Measurements from ENCODE around the gene MTMR1.

Gene MTMR1

DNA sequence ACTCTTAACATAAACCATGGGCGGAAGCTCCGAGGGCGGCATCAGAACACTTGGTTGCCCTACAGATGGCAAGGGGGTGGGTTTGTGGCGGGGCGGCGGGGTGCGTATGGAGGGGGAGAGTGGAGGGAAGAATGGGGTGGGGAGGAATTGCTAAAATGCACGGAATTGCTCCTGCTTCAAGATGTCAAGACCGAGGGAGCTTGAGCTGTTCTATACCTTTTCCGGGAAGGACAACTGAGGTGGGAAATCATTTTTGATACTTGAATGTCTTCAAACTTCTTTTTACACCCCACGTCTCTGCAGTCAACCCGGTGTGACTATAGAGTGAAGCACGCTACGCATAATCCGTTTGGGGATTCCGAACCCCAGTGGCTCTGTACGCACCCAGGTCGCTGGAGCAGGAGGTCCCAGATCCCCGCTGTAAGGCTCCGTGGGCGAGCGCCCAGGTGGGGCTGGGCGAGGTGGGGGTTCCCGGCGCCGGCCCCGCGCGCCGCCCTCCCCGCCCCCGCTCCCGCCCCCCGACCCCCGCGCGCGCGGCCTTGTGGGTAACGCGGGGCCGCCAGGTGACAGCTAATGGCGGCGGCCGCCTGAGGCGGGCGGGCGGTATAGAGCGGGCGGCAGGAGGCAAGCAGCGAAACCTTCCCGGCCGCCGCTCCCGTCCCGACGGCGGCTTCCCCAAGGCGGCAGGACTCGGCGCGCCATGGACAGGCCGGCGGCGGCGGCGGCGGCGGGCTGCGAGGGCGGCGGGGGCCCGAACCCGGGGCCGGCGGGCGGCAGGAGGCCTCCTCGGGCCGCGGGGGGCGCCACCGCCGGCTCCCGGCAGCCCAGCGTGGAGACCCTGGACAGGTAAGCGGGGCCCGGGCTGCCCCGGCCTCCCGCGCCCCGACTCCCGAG lies at the start of gene MTMR1:
MTMR1 (plus strand) TSS at position 566 of the 894 bp plus-strand sequence; CDS start at position 701, 135 bp downstream.
- DNase-seq = peak; percentile 21

DNA sequence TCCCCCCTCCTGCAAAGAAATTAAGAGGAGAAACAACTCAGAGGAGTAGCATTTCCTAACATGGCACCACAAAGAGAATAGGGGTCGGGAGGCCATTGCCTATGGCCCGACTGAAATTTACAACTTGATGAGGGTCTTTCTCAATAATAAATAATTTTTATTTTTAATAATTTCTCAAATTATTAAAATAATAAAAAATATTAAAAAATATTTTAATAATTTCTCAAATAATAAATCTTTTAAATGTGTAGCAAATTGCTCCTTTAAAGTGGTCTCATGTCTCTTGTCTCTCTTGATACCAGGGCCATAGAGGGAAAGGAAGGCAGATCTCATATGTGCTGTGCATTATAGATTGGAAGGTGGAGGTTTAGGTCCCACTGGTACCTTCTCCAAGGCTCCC lies 49.2 kb upstream of the MTMR1 start:
- DNase-seq = no peak

DNA sequence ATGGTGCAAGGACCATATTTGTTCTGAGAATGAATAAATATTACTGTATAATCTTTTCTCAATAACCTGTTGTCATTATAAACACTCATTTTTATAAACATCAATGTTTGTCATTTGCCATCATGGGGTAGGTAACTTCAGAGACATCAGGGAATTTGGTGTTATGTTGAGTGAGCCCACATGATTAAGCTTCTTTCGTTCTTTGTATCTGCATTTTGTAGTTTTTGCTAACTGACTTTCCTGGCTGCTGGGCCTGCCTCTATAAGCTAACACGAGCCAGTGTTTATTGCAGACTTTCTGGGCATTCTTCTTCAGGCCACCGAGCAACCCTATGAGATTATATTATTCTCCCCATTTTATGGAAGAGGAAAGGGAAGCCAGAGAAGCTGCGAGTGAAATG lies 48.8 kb upstream of the MTMR1 start:
- DNase-seq = no peak

DNA sequence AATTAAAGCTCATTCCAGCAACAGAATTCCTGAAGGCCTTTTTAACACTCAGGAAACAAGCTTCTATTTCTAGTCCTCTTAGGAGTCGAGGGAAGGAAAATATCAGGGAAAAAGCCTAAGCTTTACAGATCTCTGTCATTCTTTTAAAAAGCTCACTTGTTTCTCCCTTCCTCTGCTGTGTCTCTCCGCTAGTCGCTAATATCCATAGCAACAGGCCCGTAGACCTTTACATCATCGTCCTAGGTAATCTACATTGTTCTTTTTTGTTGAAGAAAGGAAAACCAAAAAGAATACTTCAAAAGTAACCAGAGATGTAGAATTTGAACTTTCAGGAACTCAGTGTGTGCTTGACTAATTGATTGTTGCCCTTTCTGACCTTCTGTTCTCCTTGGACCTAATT lies 45.9 kb upstream of the MTMR1 start:
- DNase-seq = no peak

DNA sequence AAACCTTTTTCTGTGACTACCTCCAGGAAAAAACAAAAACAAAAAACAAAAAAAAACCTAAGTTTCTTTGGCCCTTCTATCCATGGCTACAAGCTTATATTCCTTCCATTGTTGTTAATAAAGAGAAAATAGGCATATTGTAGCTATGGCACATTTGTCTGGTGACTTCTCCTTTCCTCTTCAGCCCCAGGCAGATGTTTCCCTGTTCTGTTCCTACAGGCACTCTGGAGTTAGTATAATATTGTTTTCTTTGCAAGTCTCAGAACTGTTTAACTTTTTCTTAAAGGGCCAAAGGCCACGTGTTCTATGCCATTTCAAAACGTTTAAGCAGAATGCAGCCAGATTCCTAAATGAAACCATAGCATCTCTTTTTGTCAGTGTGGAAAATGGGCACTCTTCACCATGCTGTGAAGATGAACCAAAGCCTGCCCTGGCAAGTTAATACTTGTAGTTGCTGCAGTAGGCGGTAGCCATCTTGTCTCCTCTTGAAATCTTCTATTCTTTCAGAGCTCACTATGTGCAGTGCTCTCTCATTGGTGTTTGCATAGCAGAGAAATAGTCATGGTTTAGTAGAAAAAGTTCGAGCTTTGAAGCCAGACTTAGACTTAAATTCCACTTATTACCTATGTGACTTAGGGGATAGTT lies 44.8 kb upstream of the MTMR1 start:
- no peak for DNase-seq

DNA sequence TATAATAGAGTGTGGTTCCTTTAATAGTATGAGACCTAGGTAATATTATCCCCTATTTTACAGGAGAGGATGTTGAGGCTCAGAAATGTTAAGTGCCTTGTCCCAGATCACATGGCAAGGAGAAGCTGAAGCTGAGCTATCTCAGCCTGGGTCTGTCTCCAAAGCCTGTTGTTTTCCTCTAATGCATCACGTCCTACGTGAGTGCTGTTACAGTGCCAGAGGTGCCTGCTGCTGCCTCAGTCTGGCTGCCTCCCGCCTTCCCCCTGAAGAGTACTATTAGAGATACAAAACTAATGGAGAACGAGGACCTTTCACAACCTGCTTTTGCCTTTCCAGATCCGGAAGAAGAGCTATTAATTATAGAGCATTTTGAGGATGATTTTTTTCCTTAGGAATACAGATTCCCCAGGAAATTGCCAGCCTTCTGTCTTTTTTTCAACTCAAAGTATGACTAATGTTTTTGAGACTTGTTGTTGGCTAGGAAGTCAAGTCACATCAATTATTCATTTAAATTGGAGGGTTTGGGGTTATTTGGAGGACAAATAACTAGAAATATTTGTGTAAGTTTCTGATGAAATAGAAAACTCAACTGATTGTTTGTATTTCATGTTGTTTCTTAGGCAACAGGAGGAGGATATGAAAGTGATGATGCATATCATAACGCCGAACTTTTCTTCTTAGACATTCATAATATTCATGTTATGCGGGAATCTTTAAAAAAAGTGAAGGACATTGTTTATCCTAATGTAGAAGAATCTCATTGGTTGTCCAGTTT lies 43.9 kb upstream of the MTMR1 start:
- no peak for DNase-seq

DNA sequence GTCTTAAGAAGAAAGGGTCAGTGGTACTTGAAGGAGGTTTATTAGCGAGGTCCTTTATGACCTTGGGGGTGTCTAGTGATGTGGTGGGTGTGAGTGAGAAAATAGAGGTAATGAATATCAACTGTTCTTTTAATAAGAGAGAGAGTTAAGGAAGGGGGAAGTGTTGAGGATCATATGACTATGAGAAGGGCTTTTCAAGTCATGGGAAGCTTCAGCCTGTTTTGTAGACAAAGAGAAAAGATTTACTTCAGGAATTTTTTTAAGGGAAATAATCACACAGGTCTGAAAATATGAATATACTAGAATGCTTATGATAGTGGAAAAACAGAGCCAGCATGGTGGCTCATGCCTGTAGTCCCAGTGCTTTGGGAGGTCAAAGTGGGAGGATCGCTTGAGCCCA lies 41.3 kb upstream of the MTMR1 start:
- no peak for DNase-seq

DNA sequence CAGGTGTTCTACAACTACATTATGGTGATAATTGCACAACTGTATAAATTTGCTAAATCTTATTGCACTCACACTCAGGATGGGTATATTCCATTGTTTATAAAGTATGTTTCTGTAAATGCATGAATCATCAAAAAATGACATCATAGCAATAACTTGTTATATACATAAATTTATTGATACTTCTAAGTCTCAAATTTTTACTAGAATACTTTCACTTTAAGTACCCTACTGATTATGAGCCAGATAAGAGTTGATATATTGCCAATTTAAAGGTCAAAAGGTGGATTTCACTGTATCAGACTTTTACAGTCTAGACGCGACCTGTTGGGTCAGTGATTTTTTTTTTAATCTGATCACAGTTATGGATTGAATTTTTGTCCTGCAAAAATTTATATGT lies 37.4 kb upstream of the MTMR1 start:
- no peak for DNase-seq

DNA sequence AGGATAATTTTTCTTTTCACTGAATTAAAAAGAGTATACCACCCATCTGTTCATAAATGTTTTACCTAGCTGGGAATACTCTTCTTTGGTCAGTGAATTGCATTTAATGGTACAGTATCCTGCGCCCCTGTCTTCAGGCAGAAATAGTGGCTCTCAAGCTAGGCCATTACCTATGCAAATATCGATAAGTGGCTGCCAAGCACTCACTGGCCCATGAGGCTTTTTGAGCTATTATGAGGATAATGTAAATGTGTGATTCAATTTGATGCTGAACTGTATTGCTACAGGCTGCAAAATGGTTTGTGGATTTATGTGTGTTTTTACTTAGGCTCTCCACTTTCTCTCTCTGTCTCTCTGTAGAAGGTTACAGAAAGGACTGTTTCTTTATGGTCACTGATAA lies 30.1 kb upstream of the MTMR1 start:
- DNase-seq = peak; percentile 9

DNA sequence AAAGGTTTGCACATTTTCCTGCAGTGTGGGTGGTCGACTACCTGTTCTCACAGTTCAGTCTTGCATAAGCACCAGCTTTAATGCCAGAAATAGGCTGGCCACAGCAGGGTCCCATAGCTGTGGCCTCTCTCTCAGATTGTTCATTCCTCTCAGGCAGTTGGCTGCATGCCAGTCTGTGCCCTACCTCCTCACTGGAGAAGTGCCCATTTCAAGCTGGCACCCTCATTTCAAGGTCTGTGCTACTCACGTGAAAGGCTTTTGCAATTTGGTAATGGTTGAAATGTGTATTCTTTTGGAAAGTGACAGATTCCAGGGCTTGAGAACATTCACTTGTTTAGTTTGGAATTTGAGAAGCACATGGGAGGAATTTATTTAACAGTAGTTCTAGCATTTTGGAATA lies 28.9 kb upstream of the MTMR1 start:
- DNase-seq = no peak

DNA sequence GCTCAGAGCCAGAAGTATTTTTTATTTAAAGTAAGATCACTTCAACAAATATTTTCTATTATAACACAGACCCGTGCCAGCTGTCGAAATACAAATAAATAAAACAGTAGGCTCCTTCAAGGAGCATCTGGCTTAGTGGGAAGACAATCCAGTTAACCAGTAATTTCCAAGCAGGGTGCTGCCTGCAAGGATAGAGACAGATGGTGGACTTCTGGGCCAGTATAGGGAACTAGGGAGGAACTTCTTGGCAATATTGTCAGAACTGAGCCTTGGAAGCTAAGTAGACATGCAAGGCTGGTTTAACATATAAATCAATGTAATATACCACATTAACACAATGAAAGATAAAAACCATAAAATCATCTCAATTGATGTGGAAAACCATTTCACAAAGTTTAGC lies 17.0 kb upstream of the MTMR1 start:
- DNase-seq = no peak

DNA sequence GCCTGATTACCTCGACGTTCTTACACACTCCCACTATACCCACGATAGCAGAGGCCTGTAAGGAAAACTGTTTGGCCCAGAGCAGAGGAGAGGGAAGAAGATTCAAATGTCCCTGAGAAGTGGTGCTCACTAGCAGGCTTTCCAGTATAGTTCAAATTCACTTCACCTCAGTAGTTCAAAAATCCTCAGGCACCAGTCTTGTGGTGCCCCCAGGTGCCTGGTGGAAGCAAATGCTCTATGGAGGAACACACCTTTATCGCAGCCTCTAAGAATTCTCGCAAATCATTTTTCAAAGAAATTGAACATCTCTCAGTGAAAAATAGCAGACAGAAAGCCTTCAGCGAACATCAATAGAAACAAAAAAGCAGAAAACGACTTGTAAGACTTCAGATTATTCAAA lies 12.2 kb upstream of the MTMR1 start:
- no peak for DNase-seq

DNA sequence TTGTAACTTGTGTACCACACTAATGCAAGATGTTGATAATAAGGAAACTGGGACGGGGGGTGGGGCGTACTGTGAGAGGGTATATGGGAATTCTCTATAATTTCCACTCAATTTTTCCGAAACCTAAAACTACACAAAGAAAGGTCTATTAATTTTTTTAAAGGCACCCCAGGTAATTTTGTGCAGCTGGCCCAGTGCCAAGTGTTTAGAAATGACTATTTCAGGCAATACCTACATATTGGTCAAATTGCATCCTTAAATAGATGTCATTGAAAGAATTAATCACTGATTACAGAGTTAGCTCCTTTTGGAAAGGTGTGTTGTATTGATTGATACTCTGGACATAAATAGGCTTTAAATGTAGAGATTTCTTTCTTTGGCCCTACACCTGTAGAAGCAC lies 10.1 kb upstream of the MTMR1 start:
- no peak for DNase-seq

DNA sequence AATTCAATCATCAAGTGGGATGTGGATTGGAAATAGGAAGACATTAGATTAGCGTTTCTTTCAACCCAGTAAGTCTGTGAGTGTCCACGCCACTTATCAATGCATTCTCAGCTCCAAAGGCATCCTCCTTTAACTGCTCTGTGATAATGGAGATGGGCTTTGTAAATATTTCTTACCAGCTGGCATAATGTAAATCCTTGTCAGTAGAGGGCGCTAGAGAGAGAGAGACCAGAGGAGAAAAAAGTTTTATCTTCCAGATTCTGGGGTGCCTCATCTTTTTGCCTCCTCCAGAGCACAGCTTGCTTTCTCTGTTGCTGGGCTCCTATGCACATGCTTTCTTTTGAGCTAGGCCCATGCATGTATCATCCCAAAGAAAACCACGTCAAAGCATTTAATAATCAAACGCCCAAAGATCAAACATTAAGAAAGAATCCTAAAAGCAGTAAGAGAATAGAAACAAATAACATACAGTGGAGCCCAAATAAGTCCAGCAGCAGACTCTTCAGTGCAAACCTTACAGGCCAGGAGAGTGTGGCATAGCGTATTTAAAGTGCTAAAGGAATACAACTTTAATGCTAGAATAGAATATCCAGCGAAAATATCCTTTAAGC lies 9.6 kb upstream of the MTMR1 start:
- peak; percentile 32 for DNase-seq

DNA sequence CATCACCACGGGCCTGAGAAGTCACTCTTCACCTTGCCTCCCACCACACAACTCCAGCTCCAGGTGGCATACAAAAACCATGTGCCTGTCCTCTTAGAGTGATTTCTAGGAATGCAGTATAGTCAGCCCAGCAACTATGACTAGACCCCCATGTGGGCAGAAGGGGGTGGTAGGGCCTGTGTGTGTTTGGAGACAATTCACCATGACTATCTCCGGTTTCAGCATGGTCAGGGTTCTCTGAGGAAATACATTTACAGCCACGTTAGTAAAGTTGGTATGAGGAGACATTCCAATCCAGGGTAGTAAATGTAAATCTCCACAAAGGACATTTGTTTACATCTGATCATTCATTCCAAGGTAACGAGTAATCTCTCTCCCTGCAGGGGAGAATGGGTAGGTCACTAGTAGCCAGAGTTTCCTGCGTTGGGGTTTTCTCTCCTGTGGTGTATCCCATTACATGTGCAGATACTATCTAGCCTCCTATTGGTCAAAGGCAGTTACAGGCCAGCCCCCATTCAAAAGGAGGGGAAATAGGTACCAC lies 4.2 kb upstream of the MTMR1 start:
- DNase-seq = no peak

DNA sequence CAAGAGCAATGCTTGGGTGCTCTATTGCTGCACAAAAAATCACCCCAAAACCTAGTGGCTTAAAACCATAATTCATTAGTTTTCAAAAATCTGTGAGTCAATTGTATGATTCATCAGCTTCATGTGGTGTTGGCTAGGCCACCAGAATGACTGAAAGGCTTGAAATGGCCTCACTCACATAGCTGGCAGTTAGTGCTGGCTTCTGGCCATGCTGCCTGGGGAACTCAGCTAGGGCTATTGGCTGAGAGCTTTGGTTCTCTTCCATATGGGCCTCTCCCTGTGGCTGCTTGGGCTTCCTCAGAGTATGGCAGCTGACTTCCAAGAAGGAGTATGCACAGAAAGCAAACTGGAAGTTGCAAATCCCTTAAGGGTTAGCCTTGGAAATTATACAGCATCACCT lies 3.1 kb upstream of the MTMR1 start:
- no peak for DNase-seq

DNA sequence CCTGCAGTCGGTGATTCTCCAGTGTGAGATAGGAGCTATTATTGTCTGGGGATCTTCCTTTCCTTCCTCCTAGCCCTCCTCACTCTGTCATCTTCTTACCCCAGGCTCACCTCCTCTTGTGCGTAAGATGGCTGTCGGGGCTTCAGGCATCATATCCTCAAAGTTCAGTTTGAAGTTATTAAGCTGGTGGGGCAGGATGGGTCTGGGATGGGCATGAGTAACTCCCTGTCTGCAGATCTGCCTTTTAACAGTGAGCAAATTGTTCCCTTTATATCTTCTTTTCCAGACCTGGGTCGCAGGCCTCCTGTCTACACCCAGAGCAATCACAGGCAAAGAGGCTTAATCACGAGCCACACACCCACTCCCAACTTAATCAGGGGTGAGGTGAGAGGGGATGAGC lies 900 bp upstream of the MTMR1 start:
- DNase-seq = no peak

DNA sequence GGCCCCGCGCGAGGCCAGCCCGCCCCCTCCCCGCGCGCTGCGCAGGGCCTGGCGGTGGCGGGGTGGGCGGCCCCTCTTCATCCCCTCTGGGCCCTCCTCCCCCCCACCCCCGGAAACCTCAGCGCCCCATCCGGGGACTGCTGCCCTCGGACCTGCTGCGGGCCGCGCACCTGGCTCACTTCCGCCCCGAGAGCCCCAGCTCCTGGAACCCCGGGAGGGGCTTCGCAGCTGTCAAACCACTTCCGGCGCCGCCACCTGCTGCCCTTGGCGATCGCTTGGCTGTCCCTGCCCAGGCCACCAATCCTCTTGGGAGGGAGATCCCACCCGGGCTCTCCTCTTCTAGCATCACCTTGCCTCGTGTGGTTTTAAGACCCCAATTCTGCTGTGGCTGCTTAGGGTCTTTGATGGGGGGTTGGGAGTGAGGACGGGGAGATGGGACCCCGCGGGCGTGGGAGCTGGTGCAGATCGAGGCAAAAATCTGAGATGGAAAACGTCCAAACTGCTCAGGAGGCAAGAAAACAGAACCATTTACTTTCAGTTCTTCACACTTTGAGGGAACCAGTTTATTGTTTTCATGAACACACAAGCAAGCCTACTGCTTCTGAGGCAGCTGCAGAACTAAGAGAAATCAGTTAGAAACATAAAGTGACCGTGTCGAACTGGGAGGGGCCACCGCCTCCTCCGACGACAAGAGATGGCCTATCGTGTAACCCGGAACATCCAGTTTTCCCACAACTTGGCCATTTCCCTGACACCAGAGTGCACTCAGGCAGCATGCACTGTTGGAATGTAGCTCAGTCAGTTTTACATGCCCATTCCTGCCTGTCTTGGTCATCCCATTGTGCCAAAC lies 754 bp downstream of the MTMR1 start:
- peak; percentile 57 for DNase-seq

DNA sequence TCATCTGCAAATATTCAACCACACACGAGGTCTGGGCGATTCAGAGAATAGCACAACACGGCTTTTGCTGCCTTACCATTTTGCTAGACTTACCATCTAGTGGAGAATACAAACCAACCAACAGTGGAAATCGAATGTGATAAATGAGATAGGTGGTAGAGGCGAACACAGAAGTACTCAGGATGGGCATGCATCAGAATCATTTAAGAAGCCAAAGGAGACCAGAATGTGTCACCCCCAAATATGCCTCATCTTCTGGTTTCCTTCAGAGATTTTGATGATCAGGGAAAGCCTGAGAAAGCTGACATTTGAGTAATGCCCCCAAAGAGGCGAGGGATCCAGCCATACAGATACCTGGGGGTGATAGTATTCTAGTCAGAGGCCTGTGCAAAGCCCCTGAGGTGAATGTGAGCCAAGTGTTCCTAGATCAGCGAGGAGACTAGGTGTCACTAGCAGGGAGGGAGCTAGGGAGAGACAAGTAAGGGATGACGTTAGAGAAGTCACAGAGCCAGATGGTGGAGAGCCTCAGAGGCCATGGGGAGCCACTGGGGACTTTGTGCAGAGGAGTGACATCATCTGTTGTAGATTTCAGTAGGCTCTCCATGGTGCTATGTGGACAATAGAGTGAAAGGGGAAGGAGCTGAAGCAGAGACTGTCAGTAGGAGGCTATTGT lies 1.7 kb downstream of the MTMR1 start:
- DNase-seq = no peak

DNA sequence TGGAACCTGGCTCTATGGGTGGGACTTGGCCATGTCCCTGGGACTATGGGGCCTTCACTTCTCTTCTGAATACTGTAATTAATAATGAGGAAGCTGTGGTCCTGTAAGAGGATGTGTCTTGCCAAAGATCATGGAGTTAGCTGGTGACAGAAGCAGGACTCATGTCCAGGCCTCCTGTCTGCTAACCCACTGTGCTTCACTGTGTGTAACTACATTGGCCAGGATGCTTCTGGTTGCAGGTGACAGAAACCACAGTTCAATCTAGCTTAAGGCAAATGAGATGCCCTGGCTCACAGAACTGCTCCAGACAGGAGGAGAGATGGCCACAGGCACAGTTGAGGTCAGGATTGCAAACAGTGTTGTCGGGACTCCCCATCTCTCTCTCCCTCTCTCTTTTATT lies 3.1 kb downstream of the MTMR1 start:
- DNase-seq = no peak

DNA sequence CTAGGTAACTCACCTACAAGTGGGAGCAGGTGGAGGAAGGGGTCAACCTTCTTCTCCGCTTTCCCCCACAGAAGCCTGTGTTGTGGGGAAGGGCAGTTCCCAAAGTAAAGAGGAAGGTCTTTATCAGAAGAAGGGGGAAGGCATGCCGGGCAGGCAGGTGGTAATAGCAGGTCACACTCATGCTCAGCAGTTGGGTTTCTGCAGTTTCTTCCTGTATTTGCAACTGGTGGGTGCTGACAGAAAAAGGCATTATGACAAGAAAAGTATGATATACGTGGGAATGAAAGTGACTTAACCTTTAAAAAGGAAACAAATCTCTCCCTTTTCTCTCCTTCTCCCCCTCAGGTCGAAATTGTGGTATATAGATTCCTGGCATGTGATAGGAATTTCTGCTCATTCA lies 3.7 kb downstream of the MTMR1 start:
- no peak for DNase-seq

DNA sequence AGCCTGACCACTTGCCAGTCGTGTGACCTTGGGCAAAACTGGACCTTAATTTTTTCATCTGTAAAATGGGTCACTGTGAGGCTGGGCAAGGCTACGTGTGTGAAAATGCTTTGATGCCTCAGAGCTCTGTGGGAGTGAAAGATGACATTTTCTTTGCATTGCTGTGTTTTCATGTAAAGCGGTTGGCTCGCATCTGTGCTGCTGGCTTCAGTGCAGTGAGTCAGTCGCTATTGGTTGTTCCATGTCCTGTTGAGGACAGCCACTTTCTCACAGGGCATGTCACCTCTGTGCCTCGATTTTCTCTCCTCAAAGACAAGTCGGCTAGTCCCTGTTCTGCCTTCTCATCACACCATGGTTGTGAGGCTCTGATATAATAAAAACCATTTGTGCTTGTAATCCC lies 4.4 kb downstream of the MTMR1 start:
- no peak for DNase-seq

Measured in NCI-H510A treated with DMSO at 0.1 percent for 48 hours (cell line).